IPS DF 19.7 (cell line): ENCODE results near the gene PPT2.

Source experiments
- DNase-seq: peaks from one replicate; pipeline ENCODE4 v3.0.0-alpha.2; 2013; ENCODE audit warnings: low read depth, low spot score

PPT2 gene

GRCh38 chr6:32153564-32154513 is at the start of gene PPT2:
Gene PPT2 (plus strand): TSS chr6:32154141. CDS start chr6:32154595, 454 bp downstream.
- no peak for DNase-seq

GRCh38 chr6:32105433-32105832 is 48.5 kb upstream of the PPT2 start:
- DNase-seq, result no peak

- no peak for DNase-seq
These were observed 46.5 kb upstream of the PPT2 start for GRCh38 chr6:32107406-32107805.

GRCh38 chr6:32108094-32108627 is 45.8 kb upstream of the PPT2 start:
- DNase-seq, result no peak

GRCh38 chr6:32108727-32109113 is 45.2 kb upstream of the PPT2 start:
- no peak for DNase-seq

GRCh38 chr6:32109114-32109764 is 44.7 kb upstream of the PPT2 start, which contains the start of gene TNXB:
Gene TNXB (minus strand): TSS chr6:32109338. CDS start chr6:32098198, 11,140 bp downstream.
- no peak for DNase-seq

GRCh38 chr6:32109765-32110160 is 44.2 kb upstream of the PPT2 start:
- DNase-seq, result no peak

- no peak for DNase-seq
These were observed 43.3 kb upstream of the PPT2 start for GRCh38 chr6:32110632-32111031.

- DNase-seq, result no peak
These were observed 42.4 kb upstream of the PPT2 start for GRCh38 chr6:32111424-32112066.

GRCh38 chr6:32112431-32112980 is 41.4 kb upstream of the PPT2 start:
- DNase-seq, result no peak

- peak; percentile 52 for DNase-seq
These were observed 40.3 kb upstream of the PPT2 start for GRCh38 chr6:32113386-32114352.

GRCh38 chr6:32114796-32115195 is 39.1 kb upstream of the PPT2 start:
- no peak for DNase-seq

GRCh38 chr6:32115623-32116022 is 38.3 kb upstream of the PPT2 start:
- no peak for DNase-seq

- no peak for DNase-seq
These were observed 37.3 kb upstream of the PPT2 start for GRCh38 chr6:32116674-32117073.

GRCh38 chr6:32117461-32117860 is 36.5 kb upstream of the PPT2 start:
- no peak for DNase-seq

- no peak for DNase-seq
These were observed 34.9 kb upstream of the PPT2 start for GRCh38 chr6:32118782-32119628.

- DNase-seq, result no peak
These were observed 33.3 kb upstream of the PPT2 start for GRCh38 chr6:32120573-32121059.

GRCh38 chr6:32123681-32124080 is 30.3 kb upstream of the PPT2 start:
- DNase-seq, result no peak

GRCh38 chr6:32126880-32127279 is 27.1 kb upstream of the PPT2 start:
- DNase-seq, result no peak

GRCh38 chr6:32127409-32127716 is 26.6 kb upstream of the PPT2 start:
- no peak for DNase-seq
